ENCODE data around the gene FAR1. TPM values are rescaled to one million over a fixed set of nuclear protein-coding genes. Genes with fewer than 3 reads are reported as not detected.
A peak's percentile ranks its signal among the peaks of the same experiment; 100 is the strongest.

The FAR1 gene
- total RNA-seq, 1 donor from 2014 or later: 58.0 TPM

DNA sequence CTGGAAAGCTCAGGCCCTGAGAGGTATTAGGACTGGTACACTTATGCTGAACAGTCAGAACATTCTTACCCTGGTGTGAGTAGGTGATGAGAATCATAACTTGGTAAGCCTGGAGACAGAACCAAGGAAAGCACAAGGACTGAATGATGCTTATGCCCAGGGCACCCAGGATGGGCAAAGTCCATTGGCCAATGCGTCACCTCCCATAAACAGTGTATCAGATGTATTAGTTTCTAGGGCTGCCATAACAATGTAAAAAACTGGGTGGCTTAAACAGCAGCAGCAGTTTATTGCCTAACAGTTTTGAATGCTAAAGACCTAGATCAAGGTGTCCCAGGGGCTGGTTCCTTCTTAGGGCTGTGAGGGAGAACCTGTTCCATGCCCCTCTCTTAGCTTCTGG lies 107.0 kb downstream of the FAR1 start:
- H3K27ac Mint-ChIP-seq: no peak overlapping the region
- TF ChIP-seq, protein P1, sequence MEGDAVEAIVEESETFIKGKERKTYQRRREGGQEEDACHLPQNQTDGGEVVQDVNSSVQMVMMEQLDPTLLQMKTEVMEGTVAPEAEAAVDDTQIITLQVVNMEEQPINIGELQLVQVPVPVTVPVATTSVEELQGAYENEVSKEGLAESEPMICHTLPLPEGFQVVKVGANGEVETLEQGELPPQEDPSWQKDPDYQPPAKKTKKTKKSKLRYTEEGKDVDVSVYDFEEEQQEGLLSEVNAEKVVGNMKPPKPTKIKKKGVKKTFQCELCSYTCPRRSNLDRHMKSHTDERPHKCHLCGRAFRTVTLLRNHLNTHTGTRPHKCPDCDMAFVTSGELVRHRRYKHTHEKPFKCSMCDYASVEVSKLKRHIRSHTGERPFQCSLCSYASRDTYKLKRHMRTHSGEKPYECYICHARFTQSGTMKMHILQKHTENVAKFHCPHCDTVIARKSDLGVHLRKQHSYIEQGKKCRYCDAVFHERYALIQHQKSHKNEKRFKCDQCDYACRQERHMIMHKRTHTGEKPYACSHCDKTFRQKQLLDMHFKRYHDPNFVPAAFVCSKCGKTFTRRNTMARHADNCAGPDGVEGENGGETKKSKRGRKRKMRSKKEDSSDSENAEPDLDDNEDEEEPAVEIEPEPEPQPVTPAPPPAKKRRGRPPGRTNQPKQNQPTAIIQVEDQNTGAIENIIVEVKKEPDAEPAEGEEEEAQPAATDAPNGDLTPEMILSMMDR (IDR thresholded peaks at IDR 0.05; ENCODE audit: unreplicated experiment): no peak
- peaks cover 11% of the 10 kb centered on the region for H3K9me3 Mint-ChIP-seq (ENCODE audit: low read depth)
- H3K27me3 Mint-ChIP-seq: peaks cover 27% of the 10 kb centered on the region
- no peak overlapping the region for H3K4me3 Mint-ChIP-seq (ENCODE audit: low read depth)
- no peak for DNase-seq (ENCODE audit: low spot score, unreplicated experiment)
- no peaks in the 10 kb centered on the region for H3K36me3 Mint-ChIP-seq (ENCODE audit: insufficient read depth)
- H3K4me1 Mint-ChIP-seq (ENCODE audit: low read depth): no peaks in the 10 kb centered on the region

DNA sequence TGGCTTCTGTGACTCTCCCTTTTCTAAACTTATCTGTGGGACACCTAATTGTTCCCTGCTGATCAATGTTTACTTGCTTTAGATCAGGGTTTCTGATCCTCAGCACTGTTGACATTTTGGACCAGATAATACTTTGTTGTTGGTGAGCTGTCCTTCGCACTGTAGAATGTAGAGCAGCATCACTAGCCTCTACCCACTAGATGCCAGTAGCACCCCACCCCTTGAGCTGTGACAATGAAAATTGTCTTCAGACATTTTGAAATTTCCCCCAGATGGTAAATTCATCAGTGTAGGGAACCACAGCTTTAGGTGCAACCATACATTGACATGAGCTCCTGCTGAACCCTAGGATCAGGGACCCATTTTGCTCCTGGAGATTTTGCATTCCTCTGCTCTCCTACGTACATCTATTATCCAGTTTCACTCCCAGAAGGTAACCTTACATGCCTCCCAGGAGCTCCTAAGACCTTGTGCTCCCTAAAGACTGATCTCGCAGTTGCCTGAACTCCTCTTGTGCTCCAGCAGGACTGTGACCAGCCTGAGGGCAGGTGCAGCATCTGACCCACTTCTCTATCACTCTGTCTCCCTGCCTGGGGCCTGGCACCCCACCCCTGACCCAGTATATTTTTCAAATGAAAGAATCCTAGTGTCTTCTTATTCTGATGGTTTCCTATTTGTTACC lies 107.8 kb downstream of the FAR1 start:
- TF ChIP-seq, protein P1 (IDR thresholded peaks at IDR 0.05; ENCODE audit: unreplicated experiment): peak; percentile 33
- Mint-ChIP-seq H3K36me3 (ENCODE audit: insufficient read depth) (no peaks in the 10 kb centered on the region), H3K27ac (peak overlapping the region; percentile 6), H3K4me1 (ENCODE audit: low read depth) (no peaks in the 10 kb centered on the region), H3K9me3 (ENCODE audit: low read depth) (peaks cover 11% of the 10 kb centered on the region), H3K27me3 (peaks cover 23% of the 10 kb centered on the region), H3K4me3 (ENCODE audit: low read depth) (no peak overlapping the region)
- no peak for DNase-seq (ENCODE audit: low spot score, unreplicated experiment)

- no peak for DNase-seq (ENCODE audit: low spot score, unreplicated experiment)
- no peaks in the 10 kb centered on the region for H3K36me3 Mint-ChIP-seq (ENCODE audit: insufficient read depth)
- TF ChIP-seq, protein P1 (IDR thresholded peaks at IDR 0.05; ENCODE audit: unreplicated experiment): no peak
- peaks cover 11% of the 10 kb centered on the region for H3K9me3 Mint-ChIP-seq (ENCODE audit: low read depth)
- peak overlapping the region; percentile 71 for H3K27ac Mint-ChIP-seq
- H3K4me3 Mint-ChIP-seq (ENCODE audit: low read depth): no peak overlapping the region
- peaks cover 2% of the 10 kb centered on the region for H3K4me1 Mint-ChIP-seq (ENCODE audit: low read depth)
- peaks cover 22% of the 10 kb centered on the region for H3K27me3 Mint-ChIP-seq
These were observed 109.0 kb downstream of the FAR1 start for GRCh38 chr11:13777341-13777985.

- TF ChIP-seq, protein P1 (IDR thresholded peaks at IDR 0.05; ENCODE audit: unreplicated experiment): no peak
- H3K27ac Mint-ChIP-seq: no peak overlapping the region
- peaks cover 11% of the 10 kb centered on the region for H3K9me3 Mint-ChIP-seq (ENCODE audit: low read depth)
- H3K4me1 Mint-ChIP-seq (ENCODE audit: low read depth): peaks cover 2% of the 10 kb centered on the region
- no peak for DNase-seq (ENCODE audit: low spot score, unreplicated experiment)
- no peak overlapping the region for H3K4me3 Mint-ChIP-seq (ENCODE audit: low read depth)
- no peaks in the 10 kb centered on the region for H3K36me3 Mint-ChIP-seq (ENCODE audit: insufficient read depth)
- peaks cover 21% of the 10 kb centered on the region for H3K27me3 Mint-ChIP-seq
These were observed 109.9 kb downstream of the FAR1 start for GRCh38 chr11:13778345-13778744.

- no peak for DNase-seq (ENCODE audit: low spot score, unreplicated experiment)
These were observed 112.7 kb downstream of the FAR1 start for GRCh38 chr11:13781153-13781552.

More at GRCh38 chr11:13781153-13781552, 112.7 kb downstream of the FAR1 start:
- H3K9me3 Mint-ChIP-seq (ENCODE audit: low read depth): no peaks in the 10 kb centered on the region
- H3K36me3 Mint-ChIP-seq (ENCODE audit: insufficient read depth): no peaks in the 10 kb centered on the region
- H3K4me3 Mint-ChIP-seq (ENCODE audit: low read depth): no peak overlapping the region
- peaks cover 2% of the 10 kb centered on the region for H3K4me1 Mint-ChIP-seq (ENCODE audit: low read depth)
- peaks cover 33% of the 10 kb centered on the region for H3K27me3 Mint-ChIP-seq
- TF ChIP-seq, protein P1 (IDR thresholded peaks at IDR 0.05; ENCODE audit: unreplicated experiment): no peak
- no peak overlapping the region for H3K27ac Mint-ChIP-seq

Other genes starting within 250 kb of the FAR1 start
- gene BTBD10, start 205.4 kb upstream of the FAR1 start, total RNA-seq: 28.7 and 31.1 TPM in 2 replicates
- gene PTH, start 172.7 kb upstream of the FAR1 start, total RNA-seq: not detected in 2 replicates